Measurements from ENCODE around the gene MOB1A.

DNA sequence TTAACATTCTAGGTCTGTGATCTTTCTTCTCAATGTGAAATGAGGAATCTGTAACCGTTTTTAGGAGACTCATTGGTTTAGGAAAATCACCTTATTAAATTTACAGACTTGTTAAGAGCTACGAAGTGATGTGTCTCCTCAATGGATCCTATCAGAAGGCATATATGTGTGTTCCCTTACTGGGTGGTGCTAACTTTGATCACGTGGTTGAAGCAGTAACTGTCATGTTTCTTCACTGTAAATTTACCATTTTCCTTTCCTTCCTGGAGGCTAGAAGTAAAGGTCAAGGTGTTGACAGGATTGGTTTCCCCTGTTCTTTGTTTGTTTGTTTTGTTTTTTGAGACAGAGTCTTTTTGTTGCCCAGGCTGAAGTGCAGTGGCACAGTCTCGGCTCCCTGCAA is 18.4 kb upstream of the MOB1A start:
- TF ChIP-seq, protein P1, sequence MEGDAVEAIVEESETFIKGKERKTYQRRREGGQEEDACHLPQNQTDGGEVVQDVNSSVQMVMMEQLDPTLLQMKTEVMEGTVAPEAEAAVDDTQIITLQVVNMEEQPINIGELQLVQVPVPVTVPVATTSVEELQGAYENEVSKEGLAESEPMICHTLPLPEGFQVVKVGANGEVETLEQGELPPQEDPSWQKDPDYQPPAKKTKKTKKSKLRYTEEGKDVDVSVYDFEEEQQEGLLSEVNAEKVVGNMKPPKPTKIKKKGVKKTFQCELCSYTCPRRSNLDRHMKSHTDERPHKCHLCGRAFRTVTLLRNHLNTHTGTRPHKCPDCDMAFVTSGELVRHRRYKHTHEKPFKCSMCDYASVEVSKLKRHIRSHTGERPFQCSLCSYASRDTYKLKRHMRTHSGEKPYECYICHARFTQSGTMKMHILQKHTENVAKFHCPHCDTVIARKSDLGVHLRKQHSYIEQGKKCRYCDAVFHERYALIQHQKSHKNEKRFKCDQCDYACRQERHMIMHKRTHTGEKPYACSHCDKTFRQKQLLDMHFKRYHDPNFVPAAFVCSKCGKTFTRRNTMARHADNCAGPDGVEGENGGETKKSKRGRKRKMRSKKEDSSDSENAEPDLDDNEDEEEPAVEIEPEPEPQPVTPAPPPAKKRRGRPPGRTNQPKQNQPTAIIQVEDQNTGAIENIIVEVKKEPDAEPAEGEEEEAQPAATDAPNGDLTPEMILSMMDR (IDR thresholded peaks at IDR 0.05; ENCODE audit: borderline replicate concordance, extremely low read depth, low read length, poor library complexity, severe bottlenecking): no peak
- TF ChIP-seq EZH2 (IDR thresholded peaks at IDR 0.05; ENCODE audit: borderline replicate concordance, low read depth, low read length, severe bottlenecking): no peak

Measured in DND-41 (cell line).